GM12892 (cell line): ENCODE data around the gene SUGCT.

Experiments used
- DNase-seq: peaks from one replicate; pipeline ENCODE4 v3.0.0; 2011; ENCODE audit not compliant: insufficient read length
- FAIRE-seq: peaks from 2 replicates; lab custom pipeline; 2011; peaks lifted over from hg19 to GRCh38; lab: Jason Lieb, UNC
- POLR2A ChIP-seq: IDR thresholded peaks from 2 replicates; pipeline ENCODE4 v1.6.1; 2011; ENCODE audit warnings: low read depth, low read length, control low read depth
- POLR2AphosphoS5 ChIP-seq: IDR thresholded peaks from 2 replicates; pipeline ENCODE4 v1.6.1; 2011; ENCODE audit warnings: low read depth, low read length, control low read depth
- TAF1 ChIP-seq: IDR thresholded peaks from 2 replicates; pipeline ENCODE4 v1.6.1; 2011; ENCODE audit warnings: low read depth, mild to moderate bottlenecking, control low read depth, low read length, borderline replicate concordance

SUGCT gene

DNA sequence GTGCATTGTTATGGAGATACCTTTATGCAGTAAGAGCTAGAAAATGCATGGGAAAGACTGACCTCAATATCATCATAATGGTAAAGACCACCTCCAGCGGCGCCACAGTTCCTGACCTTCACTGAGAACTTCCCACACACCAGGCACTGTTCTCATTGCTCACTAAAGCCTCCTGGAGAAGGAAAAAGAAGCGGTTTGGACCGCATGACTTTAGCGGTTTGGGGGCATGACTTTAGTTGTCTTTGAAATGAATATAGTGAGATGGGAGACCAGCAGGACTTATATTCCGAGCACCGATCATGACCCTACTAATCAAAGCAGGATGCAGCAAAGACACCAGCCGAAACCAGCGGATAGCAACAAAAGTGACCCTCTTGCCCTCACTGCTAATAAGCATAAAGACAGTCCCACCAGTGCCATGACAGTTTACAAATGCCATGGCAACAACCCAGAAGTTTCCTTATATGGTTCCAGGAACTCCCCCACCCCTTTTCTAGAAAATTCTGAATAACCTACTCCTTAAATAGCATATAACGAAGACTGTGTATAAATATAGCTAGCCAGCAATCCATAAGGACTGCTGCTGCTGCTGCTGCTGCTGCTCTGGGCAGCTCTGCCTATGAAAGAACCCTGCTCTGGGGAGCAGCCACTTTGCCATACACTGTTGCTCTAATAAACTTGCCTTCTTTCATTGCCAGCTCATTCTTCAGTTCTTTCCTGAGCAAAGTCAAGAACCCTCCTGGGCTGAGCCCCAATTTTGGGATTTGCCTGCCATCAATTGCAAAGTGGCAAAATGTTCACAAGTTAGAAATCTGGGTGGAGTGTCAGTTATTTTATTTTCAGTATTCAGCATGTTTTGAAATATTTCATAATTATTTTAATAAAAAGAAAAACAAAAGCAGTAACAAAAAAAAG, 694.1 kb downstream of the SUGCT start:
- DNase-seq (no peak), FAIRE-seq (no peak)
- TF ChIP-seq POLR2A: no peak
- no peak for TF ChIP-seq POLR2AphosphoS5
- no peak for TF ChIP-seq TAF1

DNA sequence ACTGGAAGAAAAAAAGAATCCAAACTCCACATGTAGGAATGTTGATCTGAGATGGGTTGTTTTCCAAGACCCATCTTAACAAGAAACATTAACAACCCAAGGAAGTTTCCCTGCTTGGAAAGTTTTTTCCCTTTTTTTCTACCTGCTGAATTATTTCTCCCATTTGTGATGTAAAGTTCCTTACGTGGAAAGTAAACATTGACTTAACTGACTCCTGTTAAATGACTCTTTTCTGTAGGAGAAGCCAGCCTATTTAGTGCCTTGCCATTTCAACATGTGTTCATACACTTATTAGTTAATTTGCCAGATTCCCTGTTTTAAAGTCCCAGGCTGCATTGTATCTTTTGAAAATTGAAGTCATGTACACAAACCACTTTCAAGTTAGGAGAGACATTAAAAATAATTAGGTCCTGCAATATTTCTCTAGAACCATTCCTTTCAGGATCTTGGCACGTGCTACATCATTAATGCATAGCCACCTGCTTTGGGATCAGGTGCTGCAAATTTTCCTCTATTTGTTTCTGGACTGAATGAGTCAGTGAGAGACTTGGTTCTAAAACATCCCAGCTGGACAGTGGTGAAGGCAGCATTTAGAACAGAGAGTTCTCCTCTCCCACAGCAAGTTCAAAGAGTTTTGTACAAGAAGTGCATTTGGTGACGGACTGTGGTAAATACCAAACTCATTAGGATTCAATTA, 698.5 kb downstream of the SUGCT start:
- DNase-seq (no peak), FAIRE-seq (no peak)
- TF ChIP-seq TAF1 (no peak), POLR2AphosphoS5 (no peak), POLR2A (no peak)

DNA sequence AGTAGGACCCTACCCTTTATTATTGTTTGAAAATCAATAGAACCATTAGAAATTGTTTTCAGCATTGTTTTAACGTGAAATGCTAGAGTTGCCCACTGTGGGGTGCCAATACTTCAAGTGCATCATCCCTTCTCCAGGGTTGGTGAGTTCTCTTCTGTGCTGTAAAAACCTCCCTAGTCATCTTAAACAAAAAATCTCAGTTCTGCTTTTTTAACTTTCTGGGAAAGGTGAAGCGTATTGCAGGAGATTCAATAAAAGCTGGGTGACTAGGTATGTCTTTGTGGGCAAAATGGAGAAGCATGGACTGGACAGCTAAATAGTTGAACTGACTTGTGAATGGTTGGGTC, 699.1 kb downstream of the SUGCT start:
- FAIRE-seq (no peak), DNase-seq (no peak)
- TF ChIP-seq TAF1 (no peak), POLR2A (no peak), POLR2AphosphoS5 (no peak)

DNA sequence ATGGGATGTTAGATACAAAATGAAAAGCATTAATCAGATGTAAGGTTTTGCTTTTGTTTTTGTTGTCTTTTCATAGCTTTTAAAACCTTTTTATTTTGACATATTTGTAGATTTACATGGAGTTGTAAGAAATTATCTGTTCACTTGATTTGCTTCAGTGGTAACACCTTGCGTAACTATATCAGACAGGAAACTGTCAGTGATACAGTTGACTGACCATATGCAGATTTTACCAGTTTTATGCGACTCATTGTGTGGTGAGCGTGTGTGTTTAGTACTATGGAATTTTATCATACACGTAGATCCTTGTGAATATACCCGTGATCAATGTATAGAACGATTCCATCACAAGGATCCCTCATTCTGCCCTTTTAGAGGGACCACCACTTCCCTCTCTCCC, 701.4 kb downstream of the SUGCT start:
- TF ChIP-seq POLR2AphosphoS5: no peak
- no peak for TF ChIP-seq POLR2A
- TF ChIP-seq TAF1: no peak
- FAIRE-seq: no peak
- DNase-seq: no peak

DNA sequence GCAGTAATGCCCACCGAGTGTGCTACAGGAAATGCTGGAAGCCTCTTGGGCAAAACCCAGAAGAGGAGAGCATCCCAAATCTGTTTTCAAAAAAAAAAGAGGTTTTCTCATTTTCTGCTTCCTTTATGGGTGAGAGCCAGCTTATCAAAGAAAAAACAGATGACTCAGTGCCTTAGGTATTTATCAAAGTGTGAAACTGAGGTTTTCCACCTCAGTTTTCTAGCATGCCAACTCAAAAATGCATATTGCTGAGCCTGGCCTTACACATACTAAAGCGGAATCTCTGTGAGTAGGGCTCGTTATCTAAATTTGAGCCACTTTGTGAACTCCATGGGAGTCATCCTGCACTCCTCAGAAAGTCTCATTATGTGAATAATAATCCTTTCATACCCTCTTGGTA, 705.1 kb downstream of the SUGCT start:
- no peak for DNase-seq
- TF ChIP-seq POLR2A (no peak), TAF1 (no peak), POLR2AphosphoS5 (no peak)
- no peak for FAIRE-seq

DNA sequence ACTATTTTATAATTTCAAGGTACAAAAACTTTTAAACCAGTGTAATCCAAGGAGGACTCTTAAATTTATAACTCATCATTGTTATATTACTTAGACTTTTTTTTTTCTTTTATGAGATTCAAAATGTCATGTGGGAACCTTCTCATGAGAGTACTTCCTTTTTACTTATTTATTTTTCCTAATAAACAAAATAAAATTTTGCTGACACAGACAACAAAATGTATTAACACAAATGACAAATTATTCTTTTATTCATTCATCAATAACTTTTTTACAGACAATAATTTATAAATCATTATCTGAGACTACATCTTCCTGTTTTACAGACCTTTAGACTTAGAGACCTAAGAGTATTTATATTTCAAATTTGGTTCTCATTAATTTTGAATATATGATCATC, 706.2 kb downstream of the SUGCT start:
- TF ChIP-seq POLR2AphosphoS5: no peak
- TF ChIP-seq TAF1: no peak
- TF ChIP-seq POLR2A: no peak
- FAIRE-seq: no peak

DNA sequence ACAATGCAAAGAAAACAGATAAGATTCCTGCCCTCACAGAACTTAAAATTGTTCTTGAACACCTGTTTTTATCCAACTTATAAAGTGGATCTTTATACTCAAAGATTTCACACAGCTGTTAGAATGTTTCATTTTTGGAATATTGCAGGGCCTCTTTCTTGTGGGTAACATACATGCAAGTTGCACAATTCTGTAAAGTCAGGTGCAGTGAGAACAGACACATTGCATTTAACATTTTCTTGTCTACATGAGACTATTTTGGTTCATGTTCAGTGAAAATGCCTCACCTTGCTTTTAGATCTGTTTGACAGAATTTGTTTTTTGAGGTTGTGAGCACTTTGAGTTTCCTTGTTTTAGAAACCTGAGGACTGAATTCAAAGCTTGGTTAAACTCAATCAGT, 707.8 kb downstream of the SUGCT start:
- no peak for FAIRE-seq
- TF ChIP-seq POLR2A (no peak), POLR2AphosphoS5 (no peak), TAF1 (no peak)
- no peak for DNase-seq

More for the DNA sequence above, 706.2 kb downstream of the SUGCT start:
- DNase-seq: no peak

DNA sequence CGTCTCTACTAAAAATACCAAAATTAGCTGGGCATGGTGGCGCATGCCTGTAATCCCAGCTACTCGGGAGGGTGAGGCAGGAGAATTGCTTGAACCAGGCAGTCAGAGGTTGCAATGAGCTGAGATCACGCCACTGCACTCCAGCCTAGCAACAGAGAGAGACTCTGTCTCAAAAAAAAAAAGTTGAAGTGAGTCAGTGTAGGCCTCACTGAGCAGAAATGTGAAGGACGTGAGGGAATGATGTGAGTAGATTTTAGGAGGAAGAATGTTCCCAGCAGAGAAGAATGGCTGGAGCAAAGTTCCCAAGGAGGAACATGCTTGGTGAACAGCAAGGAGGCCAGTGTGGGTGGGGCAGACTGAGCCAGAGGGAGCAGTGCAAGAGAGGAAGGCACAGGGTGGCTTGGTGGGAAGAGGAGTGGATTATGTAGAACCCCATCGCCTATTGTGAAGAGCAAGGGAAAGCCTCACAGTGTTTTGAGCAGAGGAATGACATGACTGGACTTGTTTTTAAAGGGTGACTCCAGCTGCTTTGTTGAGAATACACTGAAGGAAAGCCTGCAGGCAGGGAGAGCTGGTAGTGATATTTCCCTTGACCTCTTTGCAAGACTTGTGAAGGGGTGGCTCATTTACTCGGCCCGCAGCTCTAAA, 708.7 kb downstream of the SUGCT start:
- TF ChIP-seq POLR2A: no peak
- no peak for TF ChIP-seq POLR2AphosphoS5
- TF ChIP-seq TAF1: no peak
- DNase-seq (no peak), FAIRE-seq (no peak)

DNA sequence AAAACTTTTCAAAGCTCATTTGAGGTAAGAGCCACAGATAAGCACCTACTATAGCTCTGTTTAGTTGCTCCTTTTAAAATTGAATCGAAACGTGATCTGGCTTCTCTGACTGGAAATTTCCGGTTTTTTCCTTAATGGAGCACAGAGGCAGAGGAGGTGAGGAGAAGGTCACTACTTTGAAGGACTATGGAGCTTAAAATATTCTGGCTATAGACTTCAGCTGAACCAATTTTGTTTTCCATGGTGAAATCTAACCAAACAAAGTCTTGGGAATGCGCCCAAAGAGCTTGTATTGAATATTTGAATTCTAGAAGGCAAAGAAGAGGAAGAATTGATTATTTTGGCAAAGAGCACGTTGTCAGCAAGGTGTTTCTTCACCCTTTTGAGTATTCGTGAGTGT, 711.1 kb downstream of the SUGCT start:
- TF ChIP-seq POLR2AphosphoS5 (no peak), TAF1 (no peak), POLR2A (no peak)
- FAIRE-seq: no peak
- no peak for DNase-seq

DNA sequence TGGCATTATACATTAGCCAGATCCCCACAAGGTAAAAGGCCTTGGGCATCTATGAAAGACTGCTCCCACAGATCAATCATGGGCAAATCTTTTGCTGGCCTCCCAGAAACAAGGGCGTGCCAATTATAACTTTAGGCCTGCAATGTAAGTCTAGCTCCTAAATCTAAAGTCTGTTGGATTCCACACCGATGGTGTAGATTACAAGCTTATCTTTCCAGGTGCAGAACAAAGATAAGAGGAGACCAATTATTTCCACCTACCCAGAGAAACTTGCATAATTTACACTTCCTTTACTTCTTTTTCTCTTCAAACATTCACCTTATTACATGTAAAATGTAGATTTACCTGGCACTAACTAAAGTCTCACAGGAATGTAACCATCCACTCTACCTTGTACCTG, 713.1 kb downstream of the SUGCT start:
- no peak for FAIRE-seq
- TF ChIP-seq POLR2AphosphoS5 (no peak), POLR2A (no peak), TAF1 (no peak)
- no peak for DNase-seq

DNA sequence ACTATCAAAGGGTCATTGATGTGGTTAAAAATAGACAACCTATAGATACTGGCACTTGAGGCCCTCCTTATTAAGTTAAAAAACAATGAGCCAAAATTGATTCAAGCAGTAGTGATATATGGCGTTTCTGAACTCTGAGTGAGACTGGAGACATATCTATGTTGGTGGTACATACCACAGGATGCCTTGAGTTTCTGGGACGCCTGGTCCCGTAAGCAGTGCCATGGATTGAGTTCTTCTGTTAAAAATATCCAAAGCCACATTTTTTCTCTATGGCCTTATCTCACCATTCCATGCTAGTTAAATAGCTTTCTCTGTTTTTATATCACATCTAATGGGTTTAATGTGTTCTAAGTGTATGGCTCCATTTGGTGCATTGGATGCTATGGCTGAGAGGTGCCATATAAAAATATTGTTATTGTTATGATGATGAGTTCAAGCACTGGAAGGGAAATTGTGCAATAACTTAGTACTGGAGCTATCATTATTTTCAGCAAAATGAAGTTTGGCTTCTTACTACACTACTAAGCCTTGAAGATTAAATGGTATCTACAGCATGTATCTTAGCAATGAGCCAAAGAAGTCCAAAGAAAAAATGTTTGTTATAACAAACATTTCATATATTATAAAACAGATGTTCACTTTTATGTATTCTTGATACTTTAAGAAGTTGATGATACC, 713.9 kb downstream of the SUGCT start:
- no peak for FAIRE-seq

DNA sequence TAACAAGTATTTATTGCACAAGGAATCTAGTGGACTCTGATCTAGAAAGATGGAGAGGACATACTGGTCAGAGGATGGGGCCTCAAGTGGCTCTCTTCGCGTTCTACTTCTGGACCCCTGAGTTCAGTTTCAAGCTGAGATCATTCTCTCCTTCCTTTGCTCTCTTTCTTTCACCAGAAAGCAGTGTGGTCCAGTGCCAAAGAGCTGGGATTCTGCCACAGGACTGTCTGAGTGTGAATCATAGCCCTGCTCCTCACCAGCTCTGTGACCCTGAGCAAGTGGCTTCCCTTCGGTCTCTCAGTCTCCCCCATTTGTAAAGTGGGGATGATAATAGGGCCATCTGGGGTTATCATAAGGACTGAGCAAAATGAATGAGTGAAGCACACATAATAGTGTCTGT, 715.2 kb downstream of the SUGCT start:
- no peak for DNase-seq
- TF ChIP-seq POLR2AphosphoS5 (no peak), POLR2A (no peak), TAF1 (no peak)
- no peak for FAIRE-seq

More for the DNA sequence above, 713.9 kb downstream of the SUGCT start:
- DNase-seq: no peak
- TF ChIP-seq POLR2A (no peak), POLR2AphosphoS5 (no peak), TAF1 (no peak)
